KMS-11 (cell line): ENCODE measurements around the gene TMEM131.

Experiments
- H2AFZ ChIP-seq: fragments of 200-600 bp; sonication (generic); 2 replicates; pipeline ENCODE4 v1.6.1; 2016; ENCODE audit warnings: antibody characterized with exemption, mixed run types, low read depth
- H3K27ac ChIP-seq: fragments of 200-600 bp; sonication (generic); 2 replicates; pipeline ENCODE4 v1.6.1; 2016; ENCODE audit warnings: mild to moderate bottlenecking, mixed run types
- H3K27me3 ChIP-seq: fragments of 200-600 bp; sonication (generic); 2 replicates; pipeline ENCODE4 v1.6.1; 2017; ENCODE audit warnings: mild to moderate bottlenecking, low read depth, mixed run types, moderate library complexity; ENCODE audit not compliant: insufficient read depth
- H3K36me3 ChIP-seq: fragments of 200-600 bp; sonication (generic); 2 replicates; pipeline ENCODE4 v1.6.1; 2017; ENCODE audit warnings: mild to moderate bottlenecking, mixed run types; ENCODE audit not compliant: insufficient read depth
- H3K4me1 ChIP-seq: fragments of 200-600 bp; sonication (generic); 2 replicates; pipeline ENCODE4 v1.6.1; 2016; ENCODE audit warnings: mild to moderate bottlenecking, low read depth, mixed run types; ENCODE audit not compliant: poor library complexity, severe bottlenecking
- H3K4me2 ChIP-seq: fragments of 200-600 bp; sonication (generic); 2 replicates; pipeline ENCODE4 v1.7.0; 2016; ENCODE audit warnings: mild to moderate bottlenecking, mixed run types
- H3K4me3 ChIP-seq: fragments of 200-600 bp; sonication (generic); IDR thresholded peaks from 2 replicates; pipeline ENCODE4 v1.6.1; 2017; ENCODE audit warnings: low read depth, low read length, mixed read lengths; ENCODE audit not compliant: insufficient read depth
- H3K79me2 ChIP-seq: fragments of 200-600 bp; sonication (generic); 2 replicates; pipeline ENCODE4 v1.6.1; 2016; ENCODE audit warnings: low read depth, mixed run types; ENCODE audit not compliant: insufficient read depth
- H3K9ac ChIP-seq: fragments of 200-600 bp; sonication (generic); 2 replicates; pipeline ENCODE4 v1.6.1; 2016; ENCODE audit warnings: mild to moderate bottlenecking, mixed run types
- H4K20me1 ChIP-seq: fragments of 200-600 bp; sonication (generic); 2 replicates; pipeline ENCODE4 v1.6.1; 2016; ENCODE audit warnings: mild to moderate bottlenecking, mixed run types; ENCODE audit not compliant: insufficient read depth
- CTCF ChIP-seq: fragments of 200-600 bp; sonication (generic); conservative IDR thresholded peaks from 2 replicates; pipeline ENCODE4 v1.6.1; 2017; ENCODE audit warnings: low read depth, mild to moderate bottlenecking, antibody characterized with exemption, low read length, moderate library complexity, mixed read lengths

The TMEM131 gene

GRCh38 chr2:98039085-98039756 is 43.5 kb upstream of the TMEM131 start:
- TF ChIP-seq CTCF, result no peak
- Histone ChIP-seq H2AFZ (no peak overlapping the region), H3K27ac (no peak overlapping the region), H3K9ac (no peak overlapping the region), H3K4me3 (no peak overlapping the region), H3K4me1 (no peaks in the 10 kb centered on the region), H3K4me2 (no peak overlapping the region), H3K27me3 (no peaks in the 10 kb centered on the region), H4K20me1 (no peaks in the 10 kb centered on the region), H3K79me2 (no peaks in the 10 kb centered on the region), H3K36me3 (no peaks in the 10 kb centered on the region)

GRCh38 chr2:98037666-98038336 is 42.1 kb upstream of the TMEM131 start:
- TF ChIP-seq CTCF, result no peak
- Histone ChIP-seq H3K4me3 (no peak overlapping the region), H3K36me3 (no peaks in the 10 kb centered on the region), H2AFZ (no peak overlapping the region), H3K27ac (no peak overlapping the region), H3K9ac (no peak overlapping the region), H3K27me3 (no peaks in the 10 kb centered on the region), H3K4me1 (no peaks in the 10 kb centered on the region), H4K20me1 (no peaks in the 10 kb centered on the region), H3K79me2 (no peaks in the 10 kb centered on the region), H3K4me2 (no peak overlapping the region)

GRCh38 chr2:98037206-98037605 is 41.5 kb upstream of the TMEM131 start:
- no peaks in the 10 kb centered on the region for H3K79me2 ChIP-seq
- no peaks in the 10 kb centered on the region for H4K20me1 ChIP-seq
- no peak for TF ChIP-seq CTCF
- no peak overlapping the region for H3K27ac ChIP-seq
- H3K27me3 ChIP-seq, result no peaks in the 10 kb centered on the region
- no peaks in the 10 kb centered on the region for H3K4me1 ChIP-seq
- no peak overlapping the region for H3K4me3 ChIP-seq
- no peak overlapping the region for H2AFZ ChIP-seq
- H3K4me2 ChIP-seq, result no peak overlapping the region
- no peak overlapping the region for H3K9ac ChIP-seq
- H3K36me3 ChIP-seq, result no peaks in the 10 kb centered on the region

- TF ChIP-seq CTCF, result no peak
- Histone ChIP-seq H2AFZ (no peak overlapping the region), H3K4me3 (no peak overlapping the region), H3K4me1 (no peaks in the 10 kb centered on the region), H3K9ac (no peak overlapping the region), H3K36me3 (no peaks in the 10 kb centered on the region), H3K4me2 (no peak overlapping the region), H3K27me3 (no peaks in the 10 kb centered on the region), H4K20me1 (no peaks in the 10 kb centered on the region), H3K79me2 (no peaks in the 10 kb centered on the region), H3K27ac (no peak overlapping the region)
Measured at GRCh38 chr2:98036349-98037000, 40.7 kb upstream of the TMEM131 start.
